Measurements from ENCODE around the gene FRMD4B. TPM values are rescaled to one million over a fixed set of nuclear protein-coding genes. Genes with fewer than 3 reads are reported as not detected.
"Not testable (repeated sequence)": the region's sequence is repeated elsewhere in the genome, so short reads cannot be mapped to it uniquely, and the experiment has no call there.

The FRMD4B gene
- total RNA-seq, 2 experiments from 2014 or later = 29.1 to 32.8 TPM

- ChIA-PET CTCF (interaction anchor here (0.5 to 1.2 kb wide), 2 partner anchors 11 to 172 kb away, joined by 3 read pairs; no protein-coding TSS in a partner anchor), POLR2A (interaction anchor here (0.6 kb wide), 1 partner anchor 47 kb away, joined by 3 read pairs; no protein-coding TSS in a partner anchor)
- Mint-ChIP-seq H3K9me3 (no peaks in the 10 kb centered on the region), H3K36me3 (no peaks in the 10 kb centered on the region), H3K4me3 (no peak overlapping the region), H3K4me1 (ENCODE audit: low read depth) (peaks cover 22% of the 10 kb centered on the region), H3K27ac (no peak overlapping the region), H3K27me3 (no peaks in the 10 kb centered on the region)
- DNase-seq = no peak
- intact Hi-C loops (cut with micrococcal nuclease) = no loop called here
Observed at GRCh38 chr3:69292959-69293574, 92.8 kb downstream of the FRMD4B start.

GRCh38 chr3:69292185-69292584, 93.7 kb downstream of the FRMD4B start:
- DNase-seq = no peak
- peaks cover 31% of the 10 kb centered on the region for H3K4me1 Mint-ChIP-seq (ENCODE audit: low read depth)
- H3K9me3 Mint-ChIP-seq = no peaks in the 10 kb centered on the region
- intact Hi-C loops (cut with micrococcal nuclease) = no loop called here
- no peaks in the 10 kb centered on the region for H3K36me3 Mint-ChIP-seq
- H3K27me3 Mint-ChIP-seq = no peaks in the 10 kb centered on the region
- no peak overlapping the region for H3K4me3 Mint-ChIP-seq
- no peak overlapping the region for H3K27ac Mint-ChIP-seq
- ChIA-PET CTCF (interaction anchor here (0.9 to 7.3 kb wide), 3 partner anchors 10 to 131 kb away, joined by 3 to 57 read pairs (median 3); no protein-coding TSS in a partner anchor), POLR2A (no interaction called here)

GRCh38 chr3:69290430-69290829, 95.5 kb downstream of the FRMD4B start:
- no peak overlapping the region for H3K4me3 Mint-ChIP-seq
- no peaks in the 10 kb centered on the region for H3K36me3 Mint-ChIP-seq
- no peak overlapping the region for H3K27ac Mint-ChIP-seq
- ChIA-PET CTCF (interaction anchor here (1.9 to 7.3 kb wide), 2 partner anchors 8 to 15 kb away, joined by 6 to 57 read pairs; no protein-coding TSS in a partner anchor), POLR2A (no interaction called here)
- DNase-seq = no peak
- no peaks in the 10 kb centered on the region for H3K9me3 Mint-ChIP-seq
- H3K4me1 Mint-ChIP-seq (ENCODE audit: low read depth) = peaks cover 32% of the 10 kb centered on the region
- no peaks in the 10 kb centered on the region for H3K27me3 Mint-ChIP-seq
- intact Hi-C loops (cut with micrococcal nuclease) = no loop called here

- no peak overlapping the region for H3K27ac Mint-ChIP-seq
- H3K27me3 Mint-ChIP-seq = no peaks in the 10 kb centered on the region
- no peaks in the 10 kb centered on the region for H3K36me3 Mint-ChIP-seq
- DNase-seq = peak; percentile 25
- ChIA-PET POLR2A (interaction anchor here (0.7 to 2.7 kb wide), 2 partner anchors 88 to 91 kb away, joined by 3 to 22 read pairs; no protein-coding TSS in a partner anchor), CTCF (interaction anchor here (0.7 to 7.3 kb wide), 4 partner anchors 8 to 415 kb away, joined by 3 to 57 read pairs (median 4); no protein-coding TSS in a partner anchor)
- intact Hi-C loops (cut with micrococcal nuclease) = no loop called here
- H3K4me3 Mint-ChIP-seq = no peak overlapping the region
- peaks cover 32% of the 10 kb centered on the region for H3K4me1 Mint-ChIP-seq (ENCODE audit: low read depth)
- H3K9me3 Mint-ChIP-seq = no peaks in the 10 kb centered on the region
Observed at GRCh38 chr3:69290006-69290405, 95.9 kb downstream of the FRMD4B start.

DNA sequence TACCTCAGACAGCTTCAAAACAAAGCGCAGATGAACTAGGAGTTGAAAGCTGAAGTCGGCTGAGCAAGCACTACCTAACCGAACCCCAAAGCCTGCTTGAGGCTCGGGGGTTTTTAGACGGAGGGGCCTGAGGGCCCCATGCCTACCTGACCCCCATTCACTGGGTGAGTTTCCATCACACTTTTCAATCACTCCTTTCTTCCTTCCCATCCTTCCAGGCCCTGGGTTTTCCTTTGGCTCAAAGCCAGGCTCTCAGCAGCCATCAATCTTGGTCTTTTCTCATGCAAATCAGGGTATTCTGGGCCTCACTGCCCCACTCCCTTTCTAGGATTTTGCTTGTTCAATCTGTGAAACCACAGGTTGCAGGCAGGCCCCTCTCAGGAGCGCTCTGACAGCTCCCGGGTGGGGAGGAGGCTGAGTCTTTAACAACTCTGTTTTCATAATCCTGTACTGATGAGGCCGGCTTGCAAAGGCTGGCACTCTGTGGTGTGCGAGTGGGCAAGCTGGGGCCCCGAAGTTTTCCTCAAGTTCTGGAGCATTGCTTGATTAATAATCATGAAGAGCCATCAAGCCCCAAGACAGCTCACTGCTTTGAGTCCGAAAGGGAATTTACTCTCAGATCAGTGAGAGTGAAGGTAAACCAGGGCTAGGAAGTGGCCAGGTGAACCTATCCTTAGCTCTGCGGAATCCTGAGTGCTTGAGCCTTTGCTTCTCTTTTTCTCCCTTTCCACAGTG, 97.6 kb downstream of the FRMD4B start:
- POLR2A ChIA-PET = interaction anchor here (0.9 to 2.7 kb wide), 7 partner anchors 16 to 89 kb away, joined by 3 to 22 read pairs (median 6); no protein-coding TSS in a partner anchor
- CTCF ChIA-PET = interaction anchor here (0.9 to 7.3 kb wide), 5 partner anchors 14 to 128 kb away, joined by 3 to 57 read pairs (median 3); no protein-coding TSS in a partner anchor
- peak; percentile 86 for DNase-seq
- peaks cover 29% of the 10 kb centered on the region for H3K4me1 Mint-ChIP-seq (ENCODE audit: low read depth)
- H3K4me3 Mint-ChIP-seq = peak overlapping the region; percentile 31
- H3K27me3 Mint-ChIP-seq = no peaks in the 10 kb centered on the region
- H3K27ac Mint-ChIP-seq = peak overlapping the region; percentile 61
- intact Hi-C loops (cut with micrococcal nuclease) = loop anchor here (1.0 to 5.0 kb wide), 5 partner anchors 17 to 88 kb away; no protein-coding TSS in a partner anchor
- H3K36me3 Mint-ChIP-seq = no peaks in the 10 kb centered on the region
- no peaks in the 10 kb centered on the region for H3K9me3 Mint-ChIP-seq

DNA sequence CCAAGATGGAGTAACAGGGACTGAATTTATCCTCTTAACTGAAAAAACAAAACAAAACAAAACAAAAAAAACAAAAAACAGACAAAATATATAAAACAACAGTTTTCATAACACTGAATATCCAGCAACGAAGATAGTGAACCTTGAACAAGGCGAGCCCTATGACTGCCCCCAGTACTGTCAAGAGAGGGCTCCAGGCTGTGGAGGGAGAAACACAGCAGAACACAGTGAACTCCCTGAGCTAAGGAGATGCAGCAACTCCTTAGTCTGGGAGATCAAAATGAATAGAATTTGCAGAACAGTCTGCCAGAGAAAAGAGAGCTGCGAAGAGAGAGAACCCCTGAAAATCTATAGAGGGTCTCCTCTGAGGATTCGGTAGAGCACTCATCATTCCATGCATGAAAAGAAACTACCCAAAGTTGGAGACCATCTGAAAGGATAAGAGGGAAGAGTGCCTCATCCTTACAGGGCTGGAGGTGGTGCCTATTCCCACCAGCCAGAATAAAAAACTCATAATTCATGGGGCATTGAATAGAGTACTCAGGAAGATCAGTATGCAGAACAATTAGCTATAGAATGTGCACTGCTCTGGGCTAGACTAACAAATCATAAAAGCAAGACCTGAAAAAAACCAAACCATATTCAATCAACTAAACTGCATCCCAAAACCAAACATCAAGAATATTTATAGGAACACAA, 101.8 kb downstream of the FRMD4B start:
- H3K9me3 Mint-ChIP-seq = no peaks in the 10 kb centered on the region
- no peak overlapping the region for H3K27ac Mint-ChIP-seq
- H3K27me3 Mint-ChIP-seq = no peaks in the 10 kb centered on the region
- DNase-seq = no peak
- CTCF ChIA-PET = no interaction called here
- peaks cover 38% of the 10 kb centered on the region for H3K4me1 Mint-ChIP-seq (ENCODE audit: low read depth)
- intact Hi-C loops (cut with micrococcal nuclease) = loop anchor here (2.0 kb wide), 1 partner anchor 123 kb away; no protein-coding TSS in a partner anchor
- POLR2A ChIA-PET = no interaction called here
- no peak overlapping the region for H3K4me3 Mint-ChIP-seq
- H3K36me3 Mint-ChIP-seq = no peaks in the 10 kb centered on the region

- CTCF ChIA-PET = no interaction called here
- Mint-ChIP-seq H3K9me3 (no peaks in the 10 kb centered on the region), H3K4me3 (no peak overlapping the region), H3K4me1 (ENCODE audit: low read depth) (peaks cover 32% of the 10 kb centered on the region), H3K27me3 (no peaks in the 10 kb centered on the region), H3K36me3 (no peaks in the 10 kb centered on the region), H3K27ac (no peak overlapping the region)
- POLR2A ChIA-PET = no interaction called here
- no peak for DNase-seq
- intact Hi-C loops (cut with micrococcal nuclease) = loop anchor here (2.0 kb wide), 1 partner anchor 123 kb away; no protein-coding TSS in a partner anchor
Observed at GRCh38 chr3:69283496-69283895, 102.4 kb downstream of the FRMD4B start.

DNA sequence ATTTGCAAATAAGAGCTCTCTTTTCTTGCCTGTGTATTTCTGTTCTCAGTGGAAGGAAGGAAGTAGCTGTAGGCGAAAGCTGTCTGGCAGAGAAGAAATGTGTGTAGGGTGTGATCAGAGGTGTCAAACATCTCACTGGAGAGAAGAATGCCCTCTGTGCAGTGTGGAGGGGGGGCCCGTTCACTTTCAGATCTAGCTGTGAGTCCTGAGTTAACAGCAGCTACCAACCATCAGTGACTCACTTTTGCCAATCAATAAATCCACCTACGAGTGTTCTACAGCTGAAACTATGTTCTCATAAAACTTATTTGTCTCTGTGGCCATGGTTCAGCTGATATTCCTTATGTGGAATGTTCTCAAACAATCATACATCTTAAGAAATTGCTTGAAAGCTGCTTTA, 103.7 kb downstream of the FRMD4B start:
- DNase-seq = peak; percentile 84
- Mint-ChIP-seq H3K9me3 (no peaks in the 10 kb centered on the region), H3K36me3 (no peaks in the 10 kb centered on the region), H3K27me3 (no peaks in the 10 kb centered on the region), H3K27ac (peak overlapping the region; percentile 38), H3K4me1 (ENCODE audit: low read depth) (peaks cover 19% of the 10 kb centered on the region), H3K4me3 (no peak overlapping the region)
- ChIA-PET POLR2A (interaction anchor here (1.0 to 1.6 kb wide), 7 partner anchors 11 to 83 kb away, joined by 3 to 17 read pairs (median 4); no protein-coding TSS in a partner anchor), CTCF (interaction anchor here (0.5 to 2.0 kb wide), 12 partner anchors 8 to 217 kb away, joined by 3 to 10 read pairs (median 4); no protein-coding TSS in a partner anchor)
- intact Hi-C loops (cut with micrococcal nuclease) = loop anchor here (1.0 to 2.0 kb wide), 3 partner anchors 23 to 121 kb away; no protein-coding TSS in a partner anchor

DNA sequence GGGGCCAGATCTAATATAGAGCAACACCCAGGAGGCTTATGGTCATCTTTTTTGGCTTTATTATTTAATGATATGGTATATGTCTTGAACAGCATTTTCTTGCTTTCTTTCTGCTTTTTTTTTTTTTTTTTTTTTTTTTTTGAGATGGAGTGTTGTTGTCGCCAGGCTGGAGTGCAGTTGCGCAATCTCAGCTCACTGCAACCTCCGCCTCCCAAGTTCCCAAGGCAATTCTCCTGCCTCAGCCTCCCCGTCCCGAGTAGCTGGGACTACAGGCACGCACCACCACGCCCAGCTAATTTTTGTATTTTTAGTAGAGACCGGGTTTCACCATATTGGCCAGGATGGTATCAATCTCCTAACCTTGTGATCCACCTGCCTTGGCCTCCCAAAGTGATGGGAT, 108.5 kb downstream of the FRMD4B start:
- H3K36me3 Mint-ChIP-seq; H3K4me3 Mint-ChIP-seq; DNase-seq; H3K27me3 Mint-ChIP-seq; H3K27ac Mint-ChIP-seq; intact Hi-C loops (cut with micrococcal nuclease); POLR2A ChIA-PET; H3K9me3 Mint-ChIP-seq: not testable (repeated sequence)
- CTCF ChIA-PET = interaction anchor here (0.6 kb wide), 1 partner anchor 116 kb away, joined by 4 read pairs; no protein-coding TSS in a partner anchor
- peaks cover 20% of the 10 kb centered on the region for H3K4me1 Mint-ChIP-seq (ENCODE audit: low read depth)

GRCh38 chr3:69276884-69277283, 109.0 kb downstream of the FRMD4B start:
- ChIA-PET CTCF (no interaction called here), POLR2A (no interaction called here)

DNA sequence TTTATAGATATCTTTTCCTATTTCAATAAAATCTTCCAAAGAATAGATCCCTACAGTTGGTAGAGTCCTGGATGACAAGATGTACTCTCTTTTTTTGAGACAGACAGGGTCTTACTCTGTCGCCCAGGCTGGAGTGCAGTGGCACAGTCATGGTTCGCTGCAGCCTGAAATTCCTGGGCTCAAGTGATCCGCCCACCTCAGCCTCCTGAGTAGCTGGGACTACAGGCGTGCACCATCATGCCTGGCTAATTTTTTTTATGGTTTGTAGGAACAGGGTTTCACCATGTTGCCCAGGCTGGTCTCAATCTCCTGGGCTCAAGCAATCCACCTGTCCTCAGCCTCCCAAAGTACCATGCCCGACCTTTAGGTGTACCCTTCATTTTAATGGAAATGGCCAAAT, 109.7 kb downstream of the FRMD4B start:
- H3K36me3 Mint-ChIP-seq; H3K4me3 Mint-ChIP-seq; intact Hi-C loops (cut with micrococcal nuclease); CTCF ChIA-PET; POLR2A ChIA-PET; H3K27me3 Mint-ChIP-seq; H3K9me3 Mint-ChIP-seq; DNase-seq; H3K27ac Mint-ChIP-seq: not testable (repeated sequence)
- peaks cover 13% of the 10 kb centered on the region for H3K4me1 Mint-ChIP-seq (ENCODE audit: low read depth)

More at GRCh38 chr3:69276884-69277283, 109.0 kb downstream of the FRMD4B start:
- Mint-ChIP-seq H3K4me3 (no peak overlapping the region), H3K9me3 (no peaks in the 10 kb centered on the region), H3K4me1 (ENCODE audit: low read depth) (peaks cover 15% of the 10 kb centered on the region), H3K27me3 (no peaks in the 10 kb centered on the region), H3K27ac (no peak overlapping the region), H3K36me3 (no peaks in the 10 kb centered on the region)
- DNase-seq = no peak
- intact Hi-C loops (cut with micrococcal nuclease) = no loop called here

Measured in activated CD4-positive, alpha-beta memory T cell treated with anti-CD3 and anti-CD28 coated beads for 36 hours (primary cell).